GM12878 (cell line): Measurements from ENCODE around the gene PPP2R2B. TPM values are rescaled to one million over a fixed set of nuclear protein-coding genes. Genes with fewer than 3 reads are reported as not detected.

Experiments
- ATAC-seq: fragments of 200-7000 bp; cut with Tn5 transposase; 3 replicates; pipeline ENCODE4 v1.9.1; 2020; ENCODE audit warnings: mild to moderate bottlenecking, moderate library complexity
- BruUV-seq: library from RNA; stranded (reverse); fragments of 400-500 nt; replicated peaks from 2 replicates; lab custom pipeline; 2021; lab: Mats Ljungman, UMichigan
- CTCF ChIA-PET: fragments of 300-600 bp; sonication (Branson Sonifier 250); formaldehyde crosslinking; extraction: SDS; loops from one replicate; lab custom pipeline; 2021; ENCODE audit warnings: inconsistent platforms; lab: Yijun Ruan, JAX
- POLR2A ChIA-PET: fragments of 350-600 bp; formaldehyde crosslinking; extraction: SDS; loops from one replicate; lab custom pipeline; 2021; ENCODE audit warnings: inconsistent platforms; lab: Charles Lee
- RAD21 ChIA-PET: fragments of 300-600 bp; sonication (Branson Sonifier 250); formaldehyde crosslinking; loops from one replicate; lab custom pipeline; 2023; ENCODE audit warnings: antibody characterized with exemption; ENCODE audit not compliant: unreplicated experiment; lab: Charles Lee
- SMC1A ChIA-PET: fragments of 300-600 bp; sonication (Branson Sonifier 250); formaldehyde crosslinking; loops from one replicate; lab custom pipeline; 2023; ENCODE audit not compliant: unreplicated experiment, uncharacterized antibody; lab: Charles Lee
- DNase-seq: peaks from one replicate; pipeline ENCODE4 v3.0.0-alpha.2; 2011; ENCODE audit warnings: low read depth, low spot score
- FAIRE-seq: peaks from 3 replicates; lab custom pipeline; 2011; peaks lifted over from hg19 to GRCh38; lab: Jason Lieb, UNC
- H2AFZ ChIP-seq: 2 replicates; pipeline ENCODE4 v1.6.0; 2011; ENCODE audit warnings: low read depth, low read length, control low read depth; ENCODE audit not compliant: control insufficient read depth
- H3K27ac ChIP-seq: 2 replicates; pipeline ENCODE4 v1.5.1; 2011; ENCODE audit warnings: control low read depth; ENCODE audit not compliant: control insufficient read depth, insufficient read depth
- H3K27me3 ChIP-seq, 2 experiments: replicated peaks in 1 of 2; 2 replicates each; pipeline versions ENCODE4 v1.6.0 to v1.6.1; 2011; ENCODE audit warnings: low read length in 1 of 2; ENCODE audit not compliant: control insufficient read depth in 2 of 2, insufficient read depth in 2 of 2
- H3K36me3 ChIP-seq, 2 experiments: 2 replicates each; pipeline ENCODE4 v1.5.1; 2011; ENCODE audit warnings: low read length in 1 of 2; ENCODE audit not compliant: control insufficient read depth in 2 of 2, insufficient read depth in 2 of 2
- H3K4me1 ChIP-seq: 2 replicates; pipeline ENCODE4 v1.6.1; 2011; ENCODE audit warnings: mild to moderate bottlenecking, low read length, moderate library complexity, mixed read lengths; ENCODE audit not compliant: control insufficient read depth, insufficient read depth
- H3K4me2 ChIP-seq: 2 replicates; pipeline ENCODE4 v1.6.0; 2011; ENCODE audit warnings: control low read depth; ENCODE audit not compliant: control insufficient read depth, insufficient read depth
- H3K4me3 ChIP-seq: fragments of 200-600 bp; sonication (generic); 2 replicates; pipeline ENCODE4 v1.5.1; 2016
- H3K79me2 ChIP-seq: 2 replicates; pipeline ENCODE4 v1.6.0; 2011; ENCODE audit warnings: low read length; ENCODE audit not compliant: control insufficient read depth, insufficient read depth
- H3K9ac ChIP-seq: 2 replicates; pipeline ENCODE4 v1.8.0; 2011; ENCODE audit warnings: low read length, control low read depth, mixed read lengths; ENCODE audit not compliant: control insufficient read depth, insufficient read depth
- H3K9me3 ChIP-seq: replicated peaks from 3 replicates; pipeline ENCODE4 v1.5.1; 2011; ENCODE audit warnings: mild to moderate bottlenecking, low read length; ENCODE audit not compliant: control insufficient read depth, insufficient read depth
- H4K20me1 ChIP-seq: 2 replicates; pipeline ENCODE4 v1.6.0; 2011; ENCODE audit not compliant: control insufficient read depth, insufficient read depth
- MTA2 ChIP-seq: fragments of 450-650 bp; IDR thresholded peaks from 2 replicates; pipeline ENCODE4 v1.6.1; 2016; ENCODE audit warnings: low read depth, mild to moderate bottlenecking, moderate library complexity
- SMC3 ChIP-seq: IDR thresholded peaks from 2 replicates; pipeline ENCODE4 v1.6.1; 2011; ENCODE audit warnings: low read length, improper control_type of control experiment, borderline replicate concordance
- STAT3 ChIP-seq: IDR thresholded peaks from 2 replicates; pipeline ENCODE4 v1.6.1; 2011; ENCODE audit warnings: low read depth, low read length, improper control_type of control experiment
- ZBTB4 ChIP-seq: fragments of 450-650 bp; formaldehyde crosslinking; IDR thresholded peaks from 2 replicates; pipeline ENCODE4 v1.4.0; 2022; ENCODE audit warnings: mild to moderate bottlenecking, moderate library complexity
- WGBS: methylation state at CpG from one replicate; pipeline ENCODE4 v1.1.6; 2016; ENCODE audit warnings: low lambda C conversion rate; ENCODE audit not compliant: insufficient replicate concordance, insufficient coverage; ENCODE audit errors: missing lambda C conversion rate; 5-methylcytosine and 5-hydroxymethylcytosine counted together
- in situ Hi-C: fragments of 300-500 bp; cut with MboI; formaldehyde crosslinking; loops from 9 replicates; pipeline ENCODE4 v1.14.3; 2018; ENCODE audit warnings: mixed read lengths
- intact Hi-C: fragments of 100-400 bp; cut with micrococcal nuclease; formaldehyde crosslinking; loops from one replicate; pipeline ENCODE4 v1.14.2; 2022; ENCODE audit not compliant: unreplicated experiment
- polyA plus RNA-seq, 11 experiments: library from polyadenylated mRNA; depleted of rRNA in 4 of 11; unstranded in 6 of 11; stranded (reverse) in 5 of 11; fragments of >200 nt; fragmentation: Nextera tagmentation in 4 of 11; fragmentation: Illumina TruSeq in 1 of 11; extraction: Ambion mirVana in 4 of 11; extraction: Trizol in 1 of 11; gene quantifications; 1 replicate in 1 of 11; 2 replicates in 10 of 11; pipeline versions ENCODE4 v1.2.1 to v1.2.3, GENCODE V29; 2011 to 2016; ENCODE audit warnings: inconsistent platforms in 2 of 11, missing spikeins in 2 of 11, low read depth in 1 of 11
- total RNA-seq, 4 experiments: library from RNA; depleted of rRNA in 3 of 4; stranded (reverse); fragments of >200 nt in 3 of 4; fragmentation: Illumina TruSeq in 1 of 4; extraction: Trizol in 1 of 4; gene quantifications; 2 replicates each; pipeline versions ENCODE4 v1.2.1 to v1.2.3, GENCODE V29; 2013 to 2021

PPP2R2B gene
- total and polyA plus RNA-seq, 10 of the 15 experiments (the other 5 are each of a cell fraction or from before 2014, with no cell fraction given) = not detected

GRCh38 chr5:146832985-146833732 is 45.4 kb downstream of the PPP2R2B start:
- FAIRE-seq (no peak), DNase-seq (no peak), ATAC-seq (no peak)
- ChIA-PET RAD21 (no interaction called here), SMC1A (no interaction called here), CTCF (no interaction called here), POLR2A (no interaction called here)
- in situ Hi-C loops (no loop called here), intact Hi-C loops (no loop called here)
- Histone ChIP-seq H3K79me2 (no peaks in the 10 kb centered on the region), H3K4me1 (no peaks in the 10 kb centered on the region), H3K9ac (no peak overlapping the region), H2AFZ (no peak overlapping the region), H3K4me3 (no peak overlapping the region), H3K27ac (no peak overlapping the region), H3K9me3 (no peaks in the 10 kb centered on the region), H4K20me1 (no peaks in the 10 kb centered on the region), H3K27me3 (no peaks in the 10 kb centered on the region), H3K4me2 (no peak overlapping the region), H3K36me3 (no peaks in the 10 kb centered on the region)
- 0% methylated on average over 3 of the region's 3 CpGs for WGBS
- no TSS peak for BruUV-seq
- TF ChIP-seq ZBTB4 (no peak), MTA2 (no peak), SMC3 (no peak), STAT3 (no peak)
